H1 (cell line): ENCODE data around the gene ASTN2. TPM values are rescaled to one million over a fixed set of nuclear protein-coding genes. Genes with fewer than 3 reads are reported as not detected.
A peak's percentile ranks its signal among the peaks of the same experiment; 100 is the strongest.

Experiments
- CTCF ChIA-PET: fragments of 300-600 bp; sonication (Branson Sonifier 250); formaldehyde crosslinking; loops from one replicate; lab custom pipeline; 2021; ENCODE audit not compliant: partially characterized antibody; lab: Charles Lee
- POLR2A ChIA-PET: fragments of 300-600 bp; sonication (Branson Sonifier 250); formaldehyde crosslinking; loops from one replicate; lab custom pipeline; 2021; ENCODE audit warnings: inconsistent platforms; ENCODE audit not compliant: partially characterized antibody; lab: Charles Lee
- DNase-seq, 2 experiments: peaks; one replicate each; pipeline versions ENCODE4 v3.0.0 to v3.0.0-alpha.2; 2010 to 2022; ENCODE audit warnings: low spot score in 2 of 2, low read depth in 1 of 2, mixed read lengths in 1 of 2
- FAIRE-seq: peaks from 2 replicates; lab custom pipeline; 2011; peaks lifted over from hg19 to GRCh38; lab: Jason Lieb, UNC
- H2AFZ ChIP-seq: 2 replicates; pipeline ENCODE4 v1.8.1; 2012; ENCODE audit warnings: low read length, inconsistent platforms
- H2AK5ac ChIP-seq: 2 replicates; pipeline ENCODE4 v1.6.1; 2013; ENCODE audit warnings: low read depth, low read length
- H2BK120ac ChIP-seq: replicated peaks from 2 replicates; pipeline ENCODE3; 2013; ENCODE audit warnings: low read depth, low read length, inconsistent platforms
- H2BK12ac ChIP-seq: 2 replicates; pipeline ENCODE4 v1.6.1; 2013; ENCODE audit warnings: low read depth, low read length
- H2BK15ac ChIP-seq: 2 replicates; pipeline ENCODE4 v1.6.1; 2013; ENCODE audit warnings: low read length
- H2BK20ac ChIP-seq: 2 replicates; pipeline ENCODE4 v1.6.1; 2013; ENCODE audit warnings: low read length
- H2BK5ac ChIP-seq: 2 replicates; pipeline ENCODE4 v1.6.1; 2013; ENCODE audit warnings: low read depth, low read length
- H3K14ac ChIP-seq: 2 replicates; pipeline ENCODE4 v1.6.1; 2013; ENCODE audit warnings: inconsistent platforms; ENCODE audit not compliant: insufficient read length
- H3K18ac ChIP-seq: 2 replicates; pipeline ENCODE4 v1.6.1; 2013; ENCODE audit warnings: low read length; ENCODE audit errors: extremely low read depth
- H3K23ac ChIP-seq: 2 replicates; pipeline ENCODE4 v1.6.1; 2013; ENCODE audit warnings: inconsistent platforms; ENCODE audit not compliant: insufficient read length
- H3K23me2 ChIP-seq: 2 replicates; pipeline ENCODE4 v1.6.1; 2013; ENCODE audit warnings: low read depth, low read length
- H3K27ac ChIP-seq: 2 replicates; pipeline ENCODE4 v1.6.1; 2011; ENCODE audit warnings: low read depth, low read length, inconsistent platforms
- H3K27me3 ChIP-seq, 4 experiments: replicated peaks in 1 of 4; 1 replicate in 1 of 4; 2 replicates in 3 of 4; pipeline versions ENCODE4 v1.6.1 to v1.8.1; 2011 to 2013; ENCODE audit warnings: low read length in 3 of 4, mild to moderate bottlenecking in 3 of 4, inconsistent platforms in 2 of 4, mixed read lengths in 2 of 4, moderate library complexity in 1 of 4; ENCODE audit not compliant: control insufficient read depth in 3 of 4, insufficient read depth in 3 of 4; ENCODE audit errors: extremely low read depth in 1 of 4
- H3K36me3 ChIP-seq, 4 experiments: 2 replicates each; pipeline versions ENCODE4 v1.6.1 to v1.8.1; 2011 to 2013; ENCODE audit warnings: mild to moderate bottlenecking in 4 of 4, low read length in 3 of 4, moderate library complexity in 2 of 4, control low read depth in 1 of 4, inconsistent platforms in 1 of 4; ENCODE audit not compliant: insufficient read depth in 4 of 4, control insufficient read depth in 2 of 4
- H3K4ac ChIP-seq: replicated peaks from 2 replicates; pipeline ENCODE3; 2013; ENCODE audit warnings: low read length, low read depth, mixed read lengths, inconsistent platforms; ENCODE audit not compliant: insufficient read length
- H3K4me1 ChIP-seq, 4 experiments: replicated peaks in 1 of 4; 1 replicate in 1 of 4; 2 replicates in 3 of 4; pipeline versions ENCODE4 v1.6.1 to v1.8.1; 2011 to 2013; ENCODE audit warnings: low read length in 3 of 4, inconsistent platforms in 2 of 4, mixed read lengths in 1 of 4; ENCODE audit not compliant: insufficient read depth in 4 of 4, control insufficient read depth in 3 of 4
- H3K4me2 ChIP-seq, 2 experiments: 2 replicates each; pipeline versions ENCODE4 v1.6.1 to v1.8.1; 2011 to 2013; ENCODE audit warnings: low read depth in 2 of 2, low read length in 2 of 2, control low read depth in 1 of 2, inconsistent platforms in 1 of 2, mild to moderate bottlenecking in 1 of 2; ENCODE audit not compliant: insufficient read depth in 1 of 2
- H3K4me3 ChIP-seq, 4 experiments: fragments of 200-600, 300-600 bp in 1 of 4; sonication (generic), shearing (Covaris generic), sonication (Bioruptor Twin) in 1 of 4; 2 replicates each; pipeline versions ENCODE4 v1.5.1 to v1.8.1; 2011 to 2016; ENCODE audit warnings: low read length in 4 of 4, low read depth in 3 of 4, control low read depth in 2 of 4, inconsistent platforms in 2 of 4, mild to moderate bottlenecking in 2 of 4, mixed read lengths in 1 of 4, moderate library complexity in 1 of 4; ENCODE audit not compliant: insufficient read depth in 2 of 4; ENCODE audit errors: extremely low read depth in 1 of 4
- H3K56ac ChIP-seq: replicated peaks from 2 replicates; pipeline ENCODE3; 2013; ENCODE audit warnings: low read depth, mild to moderate bottlenecking, mixed read lengths, low read length, inconsistent platforms; ENCODE audit not compliant: insufficient read length
- H3K79me1 ChIP-seq: 2 replicates; pipeline ENCODE4 v1.6.1; 2013; ENCODE audit warnings: low read depth, low read length, control low read depth
- H3K79me2 ChIP-seq, 2 experiments: 2 replicates each; pipeline versions ENCODE4 v1.6.1 to v1.8.1; 2012 to 2013; ENCODE audit warnings: low read length in 2 of 2, mild to moderate bottlenecking in 2 of 2, inconsistent platforms in 1 of 2; ENCODE audit not compliant: insufficient read depth in 2 of 2, control insufficient read depth in 1 of 2
- H3K9ac ChIP-seq, 4 experiments: replicated peaks in 1 of 4; 1 replicate in 1 of 4; 2 replicates in 3 of 4; pipeline versions ENCODE4 v1.6.1 to v1.8.1; 2011 to 2013; ENCODE audit warnings: low read depth in 3 of 4, low read length in 3 of 4, control low read depth in 2 of 4, mild to moderate bottlenecking in 2 of 4, moderate library complexity in 2 of 4, inconsistent platforms in 1 of 4; ENCODE audit errors: extremely low read depth in 1 of 4
- H3K9me3 ChIP-seq, 2 experiments: 2 replicates each; pipeline versions ENCODE4 v1.6.1 to v1.8.1; 2012 to 2013; ENCODE audit warnings: mild to moderate bottlenecking in 2 of 2, moderate library complexity in 2 of 2, control low read depth in 1 of 2, inconsistent platforms in 1 of 2, low read depth in 1 of 2, low read length in 1 of 2, mixed read lengths in 1 of 2; ENCODE audit not compliant: insufficient read depth in 2 of 2
- H4K20me1 ChIP-seq, 2 experiments: replicated peaks in 1 of 2; 2 replicates each; pipeline versions ENCODE3 to v1.8.1; 2011 to 2013; ENCODE audit warnings: inconsistent platforms in 2 of 2, low read length in 2 of 2, mild to moderate bottlenecking in 1 of 2; ENCODE audit not compliant: insufficient read depth in 2 of 2, control insufficient read depth in 1 of 2
- H4K5ac ChIP-seq: 2 replicates; pipeline ENCODE4 v1.6.1; 2013; ENCODE audit warnings: low read length, low read depth, mixed read lengths, inconsistent platforms; ENCODE audit not compliant: insufficient read length
- H4K8ac ChIP-seq: 2 replicates; pipeline ENCODE4 v1.8.0; 2013; ENCODE audit warnings: mild to moderate bottlenecking, moderate library complexity, low read length, inconsistent platforms; ENCODE audit not compliant: insufficient read depth; ENCODE audit errors: extremely low read depth
- H4K91ac ChIP-seq: replicated peaks from 2 replicates; pipeline ENCODE3; 2013; ENCODE audit warnings: low read length, mixed read lengths, inconsistent platforms; ENCODE audit not compliant: insufficient read length
- BCL11A ChIP-seq, 2 experiments: IDR thresholded peaks; one replicate each; pipeline ENCODE4 v1.6.1; 2011; ENCODE audit warnings: low read depth in 2 of 2, low read length in 2 of 2, mild to moderate bottlenecking in 2 of 2
- CEBPB ChIP-seq: IDR thresholded peaks from 2 replicates; pipeline ENCODE4 v1.6.1; 2012; ENCODE audit warnings: low read depth, low read length
- CTCF ChIP-seq, 3 experiments: IDR thresholded peaks; 1 replicate in 2 of 3; 2 replicates in 1 of 3; pipeline versions ENCODE4 v1.5.1 to v1.6.1; 2011; ENCODE audit warnings: low read length in 3 of 3, mild to moderate bottlenecking in 3 of 3, inconsistent platforms in 2 of 3, low read depth in 1 of 3, moderate library complexity in 1 of 3; ENCODE audit not compliant: insufficient read depth in 1 of 3; ENCODE audit errors: control extremely low read depth in 1 of 3
- MAFK ChIP-seq: IDR thresholded peaks from 2 replicates; pipeline ENCODE4 v1.6.1; 2012; ENCODE audit warnings: low read depth, mild to moderate bottlenecking, improper control_type of control experiment, low read length
- SRF ChIP-seq: IDR thresholded peaks from 2 replicates; pipeline ENCODE4 v1.6.1; 2011; ENCODE audit warnings: mild to moderate bottlenecking, low read depth, low read length, moderate library complexity
- WGBS, 2 experiments: shearing (Covaris generic) in 1 of 2; methylation state at CpG; one replicate each; pipeline versions ENCODE4 v1.1.6 to v1.1.7; 2013 to 2015; ENCODE audit warnings: low lambda C conversion rate in 2 of 2, mixed read lengths in 2 of 2, inconsistent platforms in 1 of 2, low coverage in 1 of 2, missing lambda C conversion rate in 1 of 2; ENCODE audit not compliant: insufficient replicate concordance in 2 of 2, insufficient coverage in 1 of 2, insufficient read length in 1 of 2; ENCODE audit errors: extremely low coverage in 1 of 2, missing lambda C conversion rate in 1 of 2; 5-methylcytosine and 5-hydroxymethylcytosine counted together
- polyA plus RNA-seq, 7 experiments: library from polyadenylated mRNA; depleted of rRNA in 3 of 7; stranded (reverse) in 5 of 7; unstranded in 2 of 7; fragments of >200 nt in 5 of 7; fragments of 200-250 nt in 2 of 7; gene quantifications; 1 replicate in 5 of 7; 2 replicates in 1 of 7; 4 replicates in 1 of 7; pipeline versions ENCODE4 v1.2.1 to v1.2.3, GENCODE V29; 2011 to 2013; ENCODE audit warnings: missing spikeins in 2 of 7, mixed read lengths in 2 of 7
- total RNA-seq: library from RNA; stranded (reverse); fragmentation: NEBNext Ultra II Directional; extraction: Animal tissue kit (Norgen Biotek cat#: 25700); gene quantifications from 2 replicates; pipeline ENCODE4 v1.2.1, GENCODE V29; 2021

ASTN2 gene
- total and polyA plus RNA-seq, 2 of the 8 experiments (the other 6 are each of a cell fraction or from before 2014, with no cell fraction given): 8.2 to 13.7 TPM

DNA sequence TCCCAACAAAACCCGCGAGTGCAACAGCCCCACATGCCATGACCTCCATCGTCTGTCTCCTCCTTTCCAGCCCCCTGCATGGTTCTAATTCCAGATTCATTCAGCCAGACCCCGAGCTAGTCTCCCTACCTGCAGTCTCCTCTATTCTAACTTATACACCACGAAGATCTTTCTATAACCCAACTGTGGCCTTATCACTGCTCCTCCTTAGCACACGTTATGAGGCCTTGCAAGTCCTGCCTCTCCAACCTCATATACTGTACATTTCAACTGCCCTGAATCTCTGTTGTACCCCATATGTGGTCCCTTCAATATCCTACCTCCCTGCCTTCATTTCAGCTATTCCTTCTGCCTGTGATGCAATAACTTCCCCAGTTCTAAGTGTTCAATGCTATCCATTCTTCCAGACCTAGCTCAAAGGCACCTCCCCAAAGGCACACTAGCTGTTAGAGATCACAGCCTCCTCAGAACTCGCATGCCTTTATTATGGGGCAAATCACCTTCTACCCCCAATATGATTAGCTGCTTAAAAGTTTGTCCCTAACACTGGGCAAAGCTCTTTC is 942.8 kb downstream of the ASTN2 start:
- no peaks in the 10 kb centered on the region for H3K9me3 ChIP-seq
- H2BK5ac ChIP-seq: peak overlapping the region; percentile 99
- H3K14ac ChIP-seq: no peak overlapping the region
- peak overlapping the region; percentile 98 for H2BK120ac ChIP-seq
- peak overlapping the region in 1 of 4 experiments; percentile 47; a peak in 1 of 8 replicates for H3K4me3 ChIP-seq
- H3K4me1 ChIP-seq: peaks cover 6 to 24% (median 15%) of the 10 kb centered on the region in 4 experiments
- no peak for FAIRE-seq
- H3K4me2 ChIP-seq: peak overlapping the region; percentile 69 to 80; a peak in 3 of 4 replicates
- H4K91ac ChIP-seq: peak overlapping the region; percentile 95
- peak overlapping the region; percentile 62; the same call in 1 of the 2 replicates for H3K27ac ChIP-seq
- ChIA-PET POLR2A (interaction anchor here (1.0 to 1.8 kb wide), 6 partner anchors 9 to 21 kb away, joined by 3 to 7 read pairs (median 4); no protein-coding TSS in a partner anchor), CTCF (interaction anchor here (0.6 to 1.8 kb wide), 11 partner anchors 8 to 534 kb away, joined by 3 to 5 read pairs (median 3); no protein-coding TSS in a partner anchor)
- no peak overlapping the region for H4K8ac ChIP-seq
- TF ChIP-seq MAFK: no peak
- TF ChIP-seq CEBPB: peak; percentile 33; the same call in 1 of the 2 replicates
- TF ChIP-seq BCL11A (IDR thresholded peaks at IDR 0.05; ENCODE audit: low read depth in 2 of 2, low read length in 2 of 2): no peak
- TF ChIP-seq CTCF (IDR thresholded peaks at IDR 0.05; ENCODE audit: control extremely low read depth in 1 of 3, insufficient read depth in 1 of 3, low read depth in 1 of 3, low read length in 3 of 3): no peak
- no peak for TF ChIP-seq SRF
- H2BK20ac ChIP-seq: peak overlapping the region; percentile 100
- no peak overlapping the region for H3K9ac ChIP-seq
- H2AK5ac ChIP-seq: peak overlapping the region; percentile 40
- H3K4ac ChIP-seq: peak overlapping the region; percentile 82
- H2BK15ac ChIP-seq: peak overlapping the region; percentile 84
- WGBS, 2 experiments: 31% methylated on average over 7 of the region's 7 CpGs; no CpG with 5 or more reads in 1 of the 2 experiments
- H3K79me2 ChIP-seq: no peaks in the 10 kb centered on the region
- peak in 1 of 2 experiments; percentile 45 for DNase-seq
- peak overlapping the region; percentile 77 for H4K5ac ChIP-seq
- H3K36me3 ChIP-seq: no peaks in the 10 kb centered on the region
- peak overlapping the region; percentile 54 for H3K56ac ChIP-seq
- H3K18ac ChIP-seq: peak overlapping the region; percentile 94
- H2BK12ac ChIP-seq: peak overlapping the region; percentile 99
- H4K20me1 ChIP-seq: no peaks in the 10 kb centered on the region
- no peak overlapping the region for H3K23ac ChIP-seq
- H3K79me1 ChIP-seq: no peaks in the 10 kb centered on the region
- no peaks in the 10 kb centered on the region for H3K23me2 ChIP-seq
- no peaks in the 10 kb centered on the region for H3K27me3 ChIP-seq
- no peak overlapping the region for H2AFZ ChIP-seq
